ENCODE results near the gene BABAM1.

BABAM1 gene

GRCh38 chr19:17325881-17326594 lies 58.8 kb downstream of the BABAM1 start:
- H3K36me3 Mint-ChIP-seq (ENCODE audit: low read depth): peaks cover 13% of the 10 kb centered on the region
- H3K4me3 Mint-ChIP-seq: no peak overlapping the region
- DNase-seq: no peak
- no peaks in the 10 kb centered on the region for H3K9me3 Mint-ChIP-seq
- peaks cover 11% of the 10 kb centered on the region for H3K4me1 Mint-ChIP-seq (ENCODE audit: low read depth)
- H3K27me3 Mint-ChIP-seq: no peaks in the 10 kb centered on the region
- H3K27ac Mint-ChIP-seq: no peak overlapping the region

GRCh38 chr19:17326595-17326966 lies 59.3 kb downstream of the BABAM1 start:
- Mint-ChIP-seq H3K4me1 (ENCODE audit: low read depth) (peaks cover 11% of the 10 kb centered on the region), H3K27ac (no peak overlapping the region), H3K9me3 (no peaks in the 10 kb centered on the region), H3K27me3 (no peaks in the 10 kb centered on the region), H3K4me3 (no peak overlapping the region), H3K36me3 (ENCODE audit: low read depth) (peaks cover 10% of the 10 kb centered on the region)
- no peak for DNase-seq

GRCh38 chr19:17327068-17327653 lies 59.9 kb downstream of the BABAM1 start:
- no peak for DNase-seq
- Mint-ChIP-seq H3K4me3 (no peak overlapping the region), H3K27me3 (no peaks in the 10 kb centered on the region), H3K27ac (no peak overlapping the region), H3K9me3 (no peaks in the 10 kb centered on the region), H3K36me3 (ENCODE audit: low read depth) (peaks cover 8% of the 10 kb centered on the region), H3K4me1 (ENCODE audit: low read depth) (peaks cover 11% of the 10 kb centered on the region)

GRCh38 chr19:17327654-17328516 lies 60.6 kb downstream of the BABAM1 start:
- Mint-ChIP-seq H3K27me3 (no peaks in the 10 kb centered on the region), H3K9me3 (no peaks in the 10 kb centered on the region), H3K4me3 (peak overlapping the region; percentile 58), H3K4me1 (ENCODE audit: low read depth) (peaks cover 15% of the 10 kb centered on the region), H3K27ac (no peak overlapping the region), H3K36me3 (ENCODE audit: low read depth) (peaks cover 2% of the 10 kb centered on the region)
- DNase-seq: peak; percentile 77
